Caco-2 (cell line): ENCODE measurements around the gene ZNF787. TPM values are rescaled to one million over a fixed set of nuclear protein-coding genes. Genes with fewer than 3 reads are reported as not detected.

Experiments used
- BruUV-seq: library from RNA; stranded (reverse); fragments of 400-500 nt; replicated peaks from 2 replicates; lab custom pipeline; 2021; lab: Mats Ljungman, UMichigan
- CTCF ChIA-PET: fragments of 300-600 bp; sonication (Branson Sonifier 250); formaldehyde crosslinking; loops from one replicate; lab custom pipeline; 2022; ENCODE audit warnings: antibody characterized with exemption; lab: Charles Lee
- POLR2A ChIA-PET: fragments of 300-600 bp; sonication (Branson Sonifier 250); formaldehyde crosslinking; loops from one replicate; lab custom pipeline; 2022; ENCODE audit warnings: antibody characterized with exemption; lab: Charles Lee
- DNase-seq, 2 experiments: peaks; one replicate each; pipeline versions ENCODE4 v3.0.0 to v3.0.0-alpha.2; 2020 to 2022
- H3K27me3 ChIP-seq: replicated peaks from 2 replicates; pipeline ENCODE4 v1.6.0; 2011; ENCODE audit warnings: low read length; ENCODE audit not compliant: control insufficient read depth, insufficient read depth
- H3K36me3 ChIP-seq: 2 replicates; pipeline ENCODE4 v1.5.1; 2011; ENCODE audit warnings: low read length; ENCODE audit not compliant: control insufficient read depth, insufficient read depth
- H3K4me1 ChIP-seq: fragments of 250-450 bp; sonication (Bioruptor Pico); 2 replicates; pipeline ENCODE4 v1.5.1; 2020; ENCODE audit warnings: mild to moderate bottlenecking
- H3K4me3 ChIP-seq: 2 replicates; pipeline ENCODE4 v1.5.1; 2011; ENCODE audit warnings: low read depth, mild to moderate bottlenecking, control low read depth, low read length
- H3K9me3 ChIP-seq: fragments of 250-450 bp; sonication (Bioruptor Pico); 2 replicates; pipeline ENCODE4 v1.5.1; 2020; ENCODE audit warnings: mild to moderate bottlenecking, moderate library complexity
- H3K27ac Mint-ChIP-seq: one replicate; pipeline ENCODE4 v1.8.0; 2022; ENCODE audit warnings: mixed read lengths; ENCODE audit not compliant: unreplicated experiment
- H3K27me3 Mint-ChIP-seq: one replicate; pipeline ENCODE4 v1.8.0; 2022; ENCODE audit warnings: mixed read lengths; ENCODE audit not compliant: insufficient read depth, unreplicated experiment
- H3K36me3 Mint-ChIP-seq: one replicate; pipeline ENCODE4 v1.8.0; 2022; ENCODE audit warnings: mild to moderate bottlenecking, mixed read lengths; ENCODE audit not compliant: insufficient read depth, unreplicated experiment
- H3K4me1 Mint-ChIP-seq: one replicate; pipeline ENCODE4 v1.8.0; 2022; ENCODE audit warnings: low read depth, mixed read lengths; ENCODE audit not compliant: unreplicated experiment
- H3K4me3 Mint-ChIP-seq: one replicate; pipeline ENCODE4 v1.8.0; 2022; ENCODE audit warnings: mild to moderate bottlenecking, moderate library complexity, mixed read lengths; ENCODE audit not compliant: unreplicated experiment
- H3K9me3 Mint-ChIP-seq: one replicate; pipeline ENCODE4 v1.8.0; 2022; ENCODE audit warnings: mixed read lengths; ENCODE audit not compliant: unreplicated experiment
- intact Hi-C: fragments of 100-400 bp; cut with micrococcal nuclease; formaldehyde crosslinking; loops from one replicate; pipeline ENCODE4 v1.10.0; 2022; ENCODE audit not compliant: unreplicated experiment
- total RNA-seq: library from RNA; stranded (reverse); gene quantifications from 2 replicates; pipeline ENCODE4 v1.2.3, GENCODE V29; 2022
- TF ChIP-seq, protein P1 (sequence below), 2 experiments: fragments of 200-600 bp in 1 of 2; IDR thresholded peaks; 1 replicate in 1 of 2; 2 replicates in 1 of 2; pipeline versions ENCODE4 v1.5.1 to v1.8.0; 2011 to 2022; ENCODE audit warnings: antibody characterized with exemption in 1 of 2, control low read depth in 1 of 2, inconsistent platforms in 1 of 2, low read depth in 1 of 2, low read length in 1 of 2, mild to moderate bottlenecking in 1 of 2, moderate library complexity in 1 of 2; ENCODE audit not compliant: insufficient read depth in 1 of 2, severe bottlenecking in 1 of 2, unreplicated experiment in 1 of 2

Gene ZNF787
- total RNA-seq, 1 experiment from 2014 or later = 60.0 TPM

DNA sequence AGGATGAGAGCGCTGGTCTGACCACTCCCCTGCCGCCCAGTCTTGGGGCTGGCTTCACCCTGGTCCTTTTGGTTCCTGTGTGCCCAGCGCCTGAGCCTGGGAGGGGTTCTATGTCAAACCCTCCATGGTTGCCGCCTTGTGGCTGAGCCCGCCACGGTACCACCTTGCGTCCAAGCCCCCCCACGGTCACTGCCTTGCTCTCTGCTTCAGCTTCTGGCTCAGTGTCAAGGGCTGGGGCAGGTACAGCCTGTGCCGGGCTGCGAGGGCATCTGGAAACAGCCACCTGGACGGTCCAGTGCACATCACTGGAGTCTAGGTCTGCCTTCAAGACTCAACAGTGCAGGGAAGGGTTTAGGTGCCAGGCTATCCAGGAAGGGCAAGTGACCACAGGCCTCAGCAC is 40.4 kb upstream of the ZNF787 start:
- Mint-ChIP-seq H3K27me3 (no peaks in the 10 kb centered on the region), H3K4me1 (no peaks in the 10 kb centered on the region), H3K27ac (no peak overlapping the region), H3K4me3 (no peak overlapping the region), H3K36me3 (peaks cover 27% of the 10 kb centered on the region), H3K9me3 (no peaks in the 10 kb centered on the region)
- intact Hi-C loops = no loop called here
- DNase-seq = no peak
- CTCF ChIA-PET = no interaction called here
- Histone ChIP-seq H3K27me3 (no peaks in the 10 kb centered on the region), H3K4me1 (no peaks in the 10 kb centered on the region), H3K9me3 (no peaks in the 10 kb centered on the region), H3K36me3 (no peaks in the 10 kb centered on the region; the same call in 1 of the 2 replicates), H3K4me3 (no peak overlapping the region)
- TF ChIP-seq, protein P1, sequence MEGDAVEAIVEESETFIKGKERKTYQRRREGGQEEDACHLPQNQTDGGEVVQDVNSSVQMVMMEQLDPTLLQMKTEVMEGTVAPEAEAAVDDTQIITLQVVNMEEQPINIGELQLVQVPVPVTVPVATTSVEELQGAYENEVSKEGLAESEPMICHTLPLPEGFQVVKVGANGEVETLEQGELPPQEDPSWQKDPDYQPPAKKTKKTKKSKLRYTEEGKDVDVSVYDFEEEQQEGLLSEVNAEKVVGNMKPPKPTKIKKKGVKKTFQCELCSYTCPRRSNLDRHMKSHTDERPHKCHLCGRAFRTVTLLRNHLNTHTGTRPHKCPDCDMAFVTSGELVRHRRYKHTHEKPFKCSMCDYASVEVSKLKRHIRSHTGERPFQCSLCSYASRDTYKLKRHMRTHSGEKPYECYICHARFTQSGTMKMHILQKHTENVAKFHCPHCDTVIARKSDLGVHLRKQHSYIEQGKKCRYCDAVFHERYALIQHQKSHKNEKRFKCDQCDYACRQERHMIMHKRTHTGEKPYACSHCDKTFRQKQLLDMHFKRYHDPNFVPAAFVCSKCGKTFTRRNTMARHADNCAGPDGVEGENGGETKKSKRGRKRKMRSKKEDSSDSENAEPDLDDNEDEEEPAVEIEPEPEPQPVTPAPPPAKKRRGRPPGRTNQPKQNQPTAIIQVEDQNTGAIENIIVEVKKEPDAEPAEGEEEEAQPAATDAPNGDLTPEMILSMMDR (IDR thresholded peaks at IDR 0.05; ENCODE audit: insufficient read depth in 1 of 2, low read depth in 1 of 2, low read length in 1 of 2, severe bottlenecking in 1 of 2, unreplicated experiment in 1 of 2) = no peak
- no TSS peak for BruUV-seq
- POLR2A ChIA-PET = no interaction called here

DNA sequence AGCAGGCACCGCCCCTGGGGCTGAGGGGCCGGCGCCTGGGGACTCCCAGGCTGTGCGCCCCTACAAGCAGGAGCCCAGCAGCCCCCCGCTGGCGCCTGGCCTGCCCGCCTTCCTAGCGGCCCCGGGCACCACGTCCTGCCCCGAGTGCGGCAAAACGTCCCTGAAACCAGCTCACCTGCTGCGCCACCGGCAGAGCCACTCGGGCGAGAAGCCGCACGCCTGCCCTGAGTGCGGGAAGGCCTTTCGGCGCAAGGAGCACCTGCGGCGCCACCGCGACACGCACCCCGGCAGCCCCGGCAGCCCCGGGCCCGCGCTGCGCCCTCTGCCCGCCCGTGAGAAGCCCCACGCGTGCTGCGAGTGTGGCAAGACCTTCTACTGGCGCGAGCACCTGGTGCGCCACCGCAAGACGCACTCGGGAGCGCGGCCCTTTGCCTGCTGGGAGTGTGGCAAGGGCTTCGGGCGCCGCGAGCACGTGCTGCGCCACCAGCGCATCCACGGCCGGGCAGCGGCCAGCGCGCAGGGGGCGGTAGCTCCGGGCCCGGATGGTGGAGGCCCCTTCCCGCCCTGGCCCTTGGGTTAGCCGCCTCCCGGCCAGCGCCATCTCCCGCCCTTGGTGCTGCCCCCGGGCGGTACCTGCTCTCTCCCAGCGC is 38.7 kb upstream of the ZNF787 start:
- ChIA-PET CTCF (no interaction called here), POLR2A (no interaction called here)
- no peak overlapping the region for H3K4me3 ChIP-seq
- H3K9me3 Mint-ChIP-seq = no peaks in the 10 kb centered on the region
- H3K27ac Mint-ChIP-seq = no peak overlapping the region
- DNase-seq = no peak
- intact Hi-C loops = no loop called here
- no peaks in the 10 kb centered on the region for H3K9me3 ChIP-seq
- H3K36me3 Mint-ChIP-seq = peaks cover 44% of the 10 kb centered on the region
- TF ChIP-seq, protein P1 (IDR thresholded peaks at IDR 0.05; ENCODE audit: insufficient read depth in 1 of 2, low read depth in 1 of 2, low read length in 1 of 2, severe bottlenecking in 1 of 2, unreplicated experiment in 1 of 2) = no peak
- H3K27me3 ChIP-seq = no peaks in the 10 kb centered on the region
- H3K4me1 ChIP-seq = no peaks in the 10 kb centered on the region
- no peaks in the 10 kb centered on the region for H3K4me1 Mint-ChIP-seq
- no peaks in the 10 kb centered on the region for H3K27me3 Mint-ChIP-seq
- H3K4me3 Mint-ChIP-seq = no peak overlapping the region
- no TSS peak for BruUV-seq
- H3K36me3 ChIP-seq = peaks cover 2% of the 10 kb centered on the region

DNA sequence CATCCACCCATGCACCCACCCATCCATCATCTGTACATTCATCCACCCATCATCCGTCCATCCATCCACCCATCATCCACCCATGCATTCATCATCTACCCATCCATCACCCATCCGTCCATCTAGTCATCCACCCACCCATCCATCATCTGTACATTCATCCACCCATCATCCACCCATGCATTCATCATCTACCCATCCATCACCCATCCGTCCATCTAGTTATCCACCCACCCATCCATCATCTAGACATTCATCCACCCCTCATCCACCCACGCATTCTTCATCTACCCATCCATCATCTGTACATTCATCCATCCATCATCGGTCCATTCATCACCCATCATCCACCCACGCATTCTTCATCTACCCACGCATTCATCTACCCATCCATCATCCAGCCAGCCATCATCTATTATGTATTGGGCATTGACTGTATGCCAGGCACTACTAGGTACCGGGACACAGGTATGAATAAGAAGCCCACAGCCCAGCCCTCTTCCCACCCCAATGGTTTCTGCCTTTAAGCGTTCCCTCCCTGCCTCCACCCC is 38.0 kb upstream of the ZNF787 start:
- H3K9me3 ChIP-seq = no peaks in the 10 kb centered on the region
- Mint-ChIP-seq H3K4me3 (no peak overlapping the region), H3K9me3 (no peaks in the 10 kb centered on the region), H3K27ac (no peak overlapping the region), H3K27me3 (no peaks in the 10 kb centered on the region), H3K4me1 (no peaks in the 10 kb centered on the region), H3K36me3 (peaks cover 45% of the 10 kb centered on the region)
- intact Hi-C loops = no loop called here
- TF ChIP-seq, protein P1 (IDR thresholded peaks at IDR 0.05; ENCODE audit: insufficient read depth in 1 of 2, low read depth in 1 of 2, low read length in 1 of 2, severe bottlenecking in 1 of 2, unreplicated experiment in 1 of 2) = no peak
- H3K4me3 ChIP-seq = no peak overlapping the region
- ChIA-PET POLR2A (no interaction called here), CTCF (interaction anchor here (0.5 kb wide), 1 partner anchor 95 kb away, joined by 3 read pairs; no protein-coding TSS in a partner anchor)
- no peak for DNase-seq
- H3K27me3 ChIP-seq = no peaks in the 10 kb centered on the region
- no TSS peak for BruUV-seq
- no peaks in the 10 kb centered on the region for H3K4me1 ChIP-seq
- peaks cover 3% of the 10 kb centered on the region for H3K36me3 ChIP-seq
